GM12878 (cell line): Measurements from ENCODE around the gene RB1. TPM values are rescaled to one million over a fixed set of nuclear protein-coding genes. Genes with fewer than 3 reads are reported as not detected.

Source experiments
- ATAC-seq: fragments of 200-7000 bp; cut with Tn5 transposase; 3 replicates; pipeline ENCODE4 v1.9.1; 2020; ENCODE audit warnings: mild to moderate bottlenecking, moderate library complexity
- BruUV-seq: library from RNA; stranded (reverse); fragments of 400-500 nt; replicated peaks from 2 replicates; lab custom pipeline; 2021; lab: Mats Ljungman, UMichigan
- CTCF ChIA-PET: fragments of 300-600 bp; sonication (Branson Sonifier 250); formaldehyde crosslinking; extraction: SDS; loops from one replicate; lab custom pipeline; 2021; ENCODE audit warnings: inconsistent platforms; lab: Yijun Ruan, JAX
- POLR2A ChIA-PET: fragments of 350-600 bp; formaldehyde crosslinking; extraction: SDS; loops from one replicate; lab custom pipeline; 2021; ENCODE audit warnings: inconsistent platforms; lab: Charles Lee
- RAD21 ChIA-PET: fragments of 300-600 bp; sonication (Branson Sonifier 250); formaldehyde crosslinking; loops from one replicate; lab custom pipeline; 2023; ENCODE audit warnings: antibody characterized with exemption; ENCODE audit not compliant: unreplicated experiment; lab: Charles Lee
- SMC1A ChIA-PET: fragments of 300-600 bp; sonication (Branson Sonifier 250); formaldehyde crosslinking; loops from one replicate; lab custom pipeline; 2023; ENCODE audit not compliant: unreplicated experiment, uncharacterized antibody; lab: Charles Lee
- DNase-seq: peaks from one replicate; pipeline ENCODE4 v3.0.0-alpha.2; 2011; ENCODE audit warnings: low read depth, low spot score
- FAIRE-seq: peaks from 3 replicates; lab custom pipeline; 2011; peaks lifted over from hg19 to GRCh38; lab: Jason Lieb, UNC
- H2AFZ ChIP-seq: 2 replicates; pipeline ENCODE4 v1.6.0; 2011; ENCODE audit warnings: low read depth, low read length, control low read depth; ENCODE audit not compliant: control insufficient read depth
- H3K27ac ChIP-seq: 2 replicates; pipeline ENCODE4 v1.5.1; 2011; ENCODE audit warnings: control low read depth; ENCODE audit not compliant: control insufficient read depth, insufficient read depth
- H3K27me3 ChIP-seq, 2 experiments: replicated peaks in 1 of 2; 2 replicates each; pipeline versions ENCODE4 v1.6.0 to v1.6.1; 2011; ENCODE audit warnings: low read length in 1 of 2; ENCODE audit not compliant: control insufficient read depth in 2 of 2, insufficient read depth in 2 of 2
- H3K36me3 ChIP-seq, 2 experiments: 2 replicates each; pipeline ENCODE4 v1.5.1; 2011; ENCODE audit warnings: low read length in 1 of 2; ENCODE audit not compliant: control insufficient read depth in 2 of 2, insufficient read depth in 2 of 2
- H3K4me1 ChIP-seq: 2 replicates; pipeline ENCODE4 v1.6.1; 2011; ENCODE audit warnings: mild to moderate bottlenecking, low read length, moderate library complexity, mixed read lengths; ENCODE audit not compliant: control insufficient read depth, insufficient read depth
- H3K4me2 ChIP-seq: 2 replicates; pipeline ENCODE4 v1.6.0; 2011; ENCODE audit warnings: control low read depth; ENCODE audit not compliant: control insufficient read depth, insufficient read depth
- H3K4me3 ChIP-seq: fragments of 200-600 bp; sonication (generic); 2 replicates; pipeline ENCODE4 v1.5.1; 2016
- H3K79me2 ChIP-seq: 2 replicates; pipeline ENCODE4 v1.6.0; 2011; ENCODE audit warnings: low read length; ENCODE audit not compliant: control insufficient read depth, insufficient read depth
- H3K9ac ChIP-seq: 2 replicates; pipeline ENCODE4 v1.8.0; 2011; ENCODE audit warnings: low read length, control low read depth, mixed read lengths; ENCODE audit not compliant: control insufficient read depth, insufficient read depth
- H3K9me3 ChIP-seq: replicated peaks from 3 replicates; pipeline ENCODE4 v1.5.1; 2011; ENCODE audit warnings: mild to moderate bottlenecking, low read length; ENCODE audit not compliant: control insufficient read depth, insufficient read depth
- H4K20me1 ChIP-seq: 2 replicates; pipeline ENCODE4 v1.6.0; 2011; ENCODE audit not compliant: control insufficient read depth, insufficient read depth
- CEBPB ChIP-seq, 2 experiments: fragments of 150-350 bp in 1 of 2; IDR thresholded peaks; 2 replicates each; pipeline ENCODE4 v1.6.1; 2012 to 2014; ENCODE audit warnings: low read depth in 2 of 2, low read length in 2 of 2, borderline replicate concordance in 1 of 2, inconsistent platforms in 1 of 2
- GABPA ChIP-seq: IDR thresholded peaks from 2 replicates; pipeline ENCODE4 v1.6.1; 2014; ENCODE audit warnings: antibody characterized with exemption, low read depth, mild to moderate bottlenecking, inconsistent platforms
- IKZF1 ChIP-seq: fragments of 450-650 bp; conservative IDR thresholded peaks from 2 replicates; pipeline ENCODE4 v1.6.1; 2017; ENCODE audit warnings: antibody characterized with exemption, mild to moderate bottlenecking
- IKZF2 ChIP-seq, 2 experiments: fragments of 450-650 bp; IDR thresholded peaks; 2 replicates each; pipeline ENCODE4 v1.6.1; 2017; ENCODE audit warnings: mild to moderate bottlenecking in 2 of 2, moderate library complexity in 2 of 2
- SPI1 ChIP-seq: IDR thresholded peaks from 2 replicates; pipeline ENCODE4 v1.6.1; 2011; ENCODE audit warnings: low read depth, mild to moderate bottlenecking, low read length, moderate library complexity, borderline replicate concordance; ENCODE audit not compliant: insufficient read depth
- WGBS: methylation state at CpG from one replicate; pipeline ENCODE4 v1.1.6; 2016; ENCODE audit warnings: low lambda C conversion rate; ENCODE audit not compliant: insufficient replicate concordance, insufficient coverage; ENCODE audit errors: missing lambda C conversion rate; 5-methylcytosine and 5-hydroxymethylcytosine counted together
- in situ Hi-C: fragments of 300-500 bp; cut with MboI; formaldehyde crosslinking; loops from 9 replicates; pipeline ENCODE4 v1.14.3; 2018; ENCODE audit warnings: mixed read lengths
- intact Hi-C: fragments of 100-400 bp; cut with micrococcal nuclease; formaldehyde crosslinking; loops from one replicate; pipeline ENCODE4 v1.14.2; 2022; ENCODE audit not compliant: unreplicated experiment
- polyA plus RNA-seq, 11 experiments: library from polyadenylated mRNA; depleted of rRNA in 4 of 11; unstranded in 6 of 11; stranded (reverse) in 5 of 11; fragments of >200 nt; fragmentation: Nextera tagmentation in 4 of 11; fragmentation: Illumina TruSeq in 1 of 11; extraction: Ambion mirVana in 4 of 11; extraction: Trizol in 1 of 11; gene quantifications; 1 replicate in 1 of 11; 2 replicates in 10 of 11; pipeline versions ENCODE4 v1.2.1 to v1.2.3, GENCODE V29; 2011 to 2016; ENCODE audit warnings: inconsistent platforms in 2 of 11, missing spikeins in 2 of 11, low read depth in 1 of 11
- total RNA-seq, 4 experiments: library from RNA; depleted of rRNA in 3 of 4; stranded (reverse); fragments of >200 nt in 3 of 4; fragmentation: Illumina TruSeq in 1 of 4; extraction: Trizol in 1 of 4; gene quantifications; 2 replicates each; pipeline versions ENCODE4 v1.2.1 to v1.2.3, GENCODE V29; 2013 to 2021
- TF ChIP-seq, protein P1 (sequence below), 3 experiments: IDR thresholded peaks in 2 of 3; conservative IDR thresholded peaks in 1 of 3; 2 replicates each; pipeline ENCODE4 v1.5.1; 2011; ENCODE audit warnings: low read depth in 3 of 3, low read length in 3 of 3, mild to moderate bottlenecking in 3 of 3, control low read depth in 2 of 3, moderate library complexity in 2 of 3, inconsistent platforms in 1 of 3, mixed read lengths in 1 of 3; ENCODE audit not compliant: control insufficient read depth in 2 of 3, insufficient read depth in 1 of 3; ENCODE audit errors: extremely low read depth in 1 of 3

The RB1 gene
- total and polyA plus RNA-seq, 10 of the 15 experiments (the other 5 are each of a cell fraction or from before 2014, with no cell fraction given): 2.8 to 45.0 (median 8.3) TPM

GRCh38 chr13:48475230-48475629 is 171.7 kb downstream of the RB1 start:
- FAIRE-seq (no peak), ATAC-seq (peak; percentile 18; the same call in 2 of the 3 replicates), DNase-seq (no peak)
- intact Hi-C loops (no loop called here), in situ Hi-C loops (no loop called here)
- ChIA-PET RAD21 (no interaction called here), POLR2A (no interaction called here), SMC1A (interaction anchor here (1.2 to 2.6 kb wide), 7 partner anchors 9 to 104 kb away, joined by 3 to 11 read pairs (median 4); no protein-coding TSS in a partner anchor), CTCF (interaction anchor here (1.0 to 2.7 kb wide), 2 partner anchors 13 to 23 kb away, joined by 3 to 10 read pairs; no protein-coding TSS in a partner anchor)
- H3K4me1 ChIP-seq: peaks cover 22% of the 10 kb centered on the region; the same call in 1 of the 2 replicates
- 97% methylated on average over 2 of the region's 2 CpGs for WGBS
- BruUV-seq: no TSS peak
- H3K27ac ChIP-seq: peak overlapping the region; percentile 18
- H3K4me3 ChIP-seq: no peak overlapping the region
- H3K36me3 ChIP-seq: peaks cover 0 to 7% of the 10 kb centered on the region in 2 experiments; a peak in 2 of 4 replicates
- TF ChIP-seq CEBPB (IDR thresholded peaks at IDR 0.05; ENCODE audit: borderline replicate concordance in 1 of 2, low read depth in 2 of 2, low read length in 2 of 2): no peak
- TF ChIP-seq, protein P1, sequence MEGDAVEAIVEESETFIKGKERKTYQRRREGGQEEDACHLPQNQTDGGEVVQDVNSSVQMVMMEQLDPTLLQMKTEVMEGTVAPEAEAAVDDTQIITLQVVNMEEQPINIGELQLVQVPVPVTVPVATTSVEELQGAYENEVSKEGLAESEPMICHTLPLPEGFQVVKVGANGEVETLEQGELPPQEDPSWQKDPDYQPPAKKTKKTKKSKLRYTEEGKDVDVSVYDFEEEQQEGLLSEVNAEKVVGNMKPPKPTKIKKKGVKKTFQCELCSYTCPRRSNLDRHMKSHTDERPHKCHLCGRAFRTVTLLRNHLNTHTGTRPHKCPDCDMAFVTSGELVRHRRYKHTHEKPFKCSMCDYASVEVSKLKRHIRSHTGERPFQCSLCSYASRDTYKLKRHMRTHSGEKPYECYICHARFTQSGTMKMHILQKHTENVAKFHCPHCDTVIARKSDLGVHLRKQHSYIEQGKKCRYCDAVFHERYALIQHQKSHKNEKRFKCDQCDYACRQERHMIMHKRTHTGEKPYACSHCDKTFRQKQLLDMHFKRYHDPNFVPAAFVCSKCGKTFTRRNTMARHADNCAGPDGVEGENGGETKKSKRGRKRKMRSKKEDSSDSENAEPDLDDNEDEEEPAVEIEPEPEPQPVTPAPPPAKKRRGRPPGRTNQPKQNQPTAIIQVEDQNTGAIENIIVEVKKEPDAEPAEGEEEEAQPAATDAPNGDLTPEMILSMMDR (IDR thresholded peaks at IDR 0.05 in 2 of 3, conservative IDR thresholded peaks at IDR 0.05 in 1 of 3; ENCODE audit: control insufficient read depth in 2 of 3, extremely low read depth in 1 of 3, insufficient read depth in 1 of 3, low read depth in 3 of 3, low read length in 3 of 3): peak in 2 of 3 experiments; percentile 9 to 18; a peak in 2 of 6 replicates
- no peak overlapping the region for H2AFZ ChIP-seq
- no peaks in the 10 kb centered on the region for H4K20me1 ChIP-seq
- no peaks in the 10 kb centered on the region; the same call in 1 of the 3 replicates for H3K9me3 ChIP-seq
- H3K27me3 ChIP-seq: no peaks in the 10 kb centered on the region
- no peak overlapping the region for H3K4me2 ChIP-seq
- H3K79me2 ChIP-seq: no peaks in the 10 kb centered on the region
- no peak overlapping the region for H3K9ac ChIP-seq

GRCh38 chr13:48476215-48476614 is 172.7 kb downstream of the RB1 start:
- Histone ChIP-seq H3K27me3 (no peaks in the 10 kb centered on the region), H3K79me2 (no peaks in the 10 kb centered on the region), H3K4me2 (no peak overlapping the region), H3K4me3 (no peak overlapping the region), H3K36me3 (peaks cover 0 to 7% of the 10 kb centered on the region in 2 experiments; a peak in 2 of 4 replicates), H3K9me3 (no peaks in the 10 kb centered on the region; the same call in 1 of the 3 replicates), H3K27ac (peak overlapping the region; percentile 33; the same call in 1 of the 2 replicates), H2AFZ (no peak overlapping the region), H3K4me1 (peaks cover 22% of the 10 kb centered on the region; the same call in 1 of the 2 replicates), H3K9ac (no peak overlapping the region), H4K20me1 (no peaks in the 10 kb centered on the region)
- ChIA-PET POLR2A (no interaction called here), RAD21 (interaction anchor here (1.1 to 2.0 kb wide), 3 partner anchors 13 to 103 kb away, joined by 4 to 10 read pairs (median 5); no protein-coding TSS in a partner anchor), CTCF (interaction anchor here (0.7 to 2.7 kb wide), 5 partner anchors 14 to 100 kb away, joined by 3 to 10 read pairs (median 3); no protein-coding TSS in a partner anchor), SMC1A (interaction anchor here (0.6 to 2.6 kb wide), 11 partner anchors 8 to 142 kb away, joined by 3 to 11 read pairs (median 4); no protein-coding TSS in a partner anchor)
- FAIRE-seq (no peak), ATAC-seq (peak; percentile 74), DNase-seq (no peak)
- intact Hi-C loops (no loop called here), in situ Hi-C loops (no loop called here)
- BruUV-seq: no TSS peak
- peak; percentile 35 to 44; a peak in 1 of 4 replicates for TF ChIP-seq IKZF2 (IDR thresholded peaks at IDR 0.05)
- 0 out of 2 replicates have a peak, but pooled peaks have one; percentile 17 for TF ChIP-seq IKZF1
- TF ChIP-seq SPI1: peak; percentile 78
- no peak for TF ChIP-seq GABPA
